Measurements from ENCODE around the gene C10orf53. TPM values are rescaled to one million over a fixed set of nuclear protein-coding genes. Genes with fewer than 3 reads are reported as not detected.
"Not testable (repeated sequence)": the region's sequence is repeated elsewhere in the genome, so short reads cannot be mapped to it uniquely, and the experiment has no call there.

Gene C10orf53
- total RNA-seq, 1 donor from 2014 or later, result not detected

- no peak for DNase-seq
Observed at GRCh38 chr10:49688261-49688846, 8.9 kb downstream of the C10orf53 start.

GRCh38 chr10:49688920-49689319 is 9.5 kb downstream of the C10orf53 start:
- DNase-seq, result no peak

- no peak for DNase-seq
Observed at GRCh38 chr10:49689882-49690510, 10.5 kb downstream of the C10orf53 start.

GRCh38 chr10:49690698-49691356 is 11.4 kb downstream of the C10orf53 start:
- DNase-seq, result no peak

GRCh38 chr10:49691588-49691987 is 12.1 kb downstream of the C10orf53 start:
- no peak for DNase-seq

GRCh38 chr10:49694466-49694865 is 15.0 kb downstream of the C10orf53 start:
- DNase-seq, result no peak

GRCh38 chr10:49696311-49696710 is 16.9 kb downstream of the C10orf53 start:
- DNase-seq, result no peak

GRCh38 chr10:49698679-49699078 is 19.2 kb downstream of the C10orf53 start:
- no peak for DNase-seq

- DNase-seq, result no peak
Observed at GRCh38 chr10:49700211-49700610, 20.8 kb downstream of the C10orf53 start.

GRCh38 chr10:49700997-49701396 is 21.5 kb downstream of the C10orf53 start:
- no peak for DNase-seq

GRCh38 chr10:49707585-49707984 is 28.1 kb downstream of the C10orf53 start:
- no peak for DNase-seq

GRCh38 chr10:49709934-49710333 is 30.5 kb downstream of the C10orf53 start:
- no peak for DNase-seq

- no peak for DNase-seq
Observed at GRCh38 chr10:49710966-49711365, 31.5 kb downstream of the C10orf53 start.

GRCh38 chr10:49711481-49711880 is 32.0 kb downstream of the C10orf53 start:
- no peak for DNase-seq

- no peak for DNase-seq
Observed at GRCh38 chr10:49713266-49713665, 33.8 kb downstream of the C10orf53 start.

- not testable (repeated sequence) for DNase-seq
Observed at GRCh38 chr10:49715157-49715556, 35.7 kb downstream of the C10orf53 start.

GRCh38 chr10:49726593-49726992 is 47.1 kb downstream of the C10orf53 start:
- DNase-seq, result no peak

GRCh38 chr10:49733866-49734265 is 54.4 kb downstream of the C10orf53 start:
- no peak for DNase-seq

- DNase-seq, result no peak
Observed at GRCh38 chr10:49734676-49735075, 55.2 kb downstream of the C10orf53 start.

GRCh38 chr10:49735161-49735560 is 55.7 kb downstream of the C10orf53 start:
- no peak for DNase-seq

GRCh38 chr10:49735848-49736563 is 56.6 kb downstream of the C10orf53 start:
- DNase-seq, result no peak

GRCh38 chr10:49736564-49737113 is 57.2 kb downstream of the C10orf53 start:
- no peak for DNase-seq

All from dermis blood vessel endothelial cell (primary cell).